Osteoblast (primary cell): Measurements from ENCODE around the gene SLC7A8. TPM values are rescaled to one million over a fixed set of nuclear protein-coding genes. Genes with fewer than 3 reads are reported as not detected.

Experiments
- DNase-seq: peaks from one replicate; pipeline ENCODE4 v3.0.0; 2011; ENCODE audit warnings: low spot score, mixed read lengths; ENCODE audit not compliant: insufficient read length; ENCODE audit errors: missing footprints
- H2AFZ ChIP-seq: 2 replicates; pipeline ENCODE4 v1.6.0; 2011; ENCODE audit warnings: mild to moderate bottlenecking, low read length
- H3K27ac ChIP-seq: 2 replicates; pipeline ENCODE4 v1.5.1; 2011; ENCODE audit warnings: mild to moderate bottlenecking, low read depth, low read length, moderate library complexity
- H3K27me3 ChIP-seq: 2 replicates; pipeline ENCODE4 v1.6.0; 2012; ENCODE audit warnings: mild to moderate bottlenecking, control low read depth, inconsistent platforms, low read length, moderate library complexity; ENCODE audit not compliant: insufficient read depth
- H3K36me3 ChIP-seq: 2 replicates; pipeline ENCODE4 v1.5.1; 2011; ENCODE audit warnings: mild to moderate bottlenecking, low read length, control low read depth, moderate library complexity; ENCODE audit not compliant: insufficient read depth
- H3K4me1 ChIP-seq: 2 replicates; pipeline ENCODE4 v1.5.1; 2011; ENCODE audit warnings: mild to moderate bottlenecking, low read length, control low read depth, moderate library complexity; ENCODE audit not compliant: insufficient read depth
- H3K4me2 ChIP-seq: 2 replicates; pipeline ENCODE4 v1.6.0; 2011; ENCODE audit warnings: mild to moderate bottlenecking, low read length; ENCODE audit not compliant: insufficient read depth
- H3K4me3 ChIP-seq: fragments of 200-600 bp; sonication (generic); 3 replicates; pipeline ENCODE4 v1.5.1; 2012; ENCODE audit warnings: mild to moderate bottlenecking, low read length, inconsistent platforms; ENCODE audit not compliant: insufficient read depth
- H3K79me2 ChIP-seq: 2 replicates; pipeline ENCODE4 v1.6.0; 2012; ENCODE audit warnings: mild to moderate bottlenecking, low read length, control low read depth, inconsistent platforms; ENCODE audit not compliant: insufficient read depth
- H3K9me3 ChIP-seq: 2 replicates; pipeline ENCODE4 v1.5.1; 2011; ENCODE audit warnings: low read depth, low read length, control low read depth
- H4K20me1 ChIP-seq: 2 replicates; pipeline ENCODE4 v1.6.0; 2012; ENCODE audit warnings: mild to moderate bottlenecking, low read length, control low read depth; ENCODE audit not compliant: insufficient read depth
- CTCF ChIP-seq: IDR thresholded peaks from 2 replicates; pipeline ENCODE4 v1.5.1; 2011; ENCODE audit warnings: mild to moderate bottlenecking, low read depth, low read length, moderate library complexity; ENCODE audit errors: extremely low read depth
- total RNA-seq: library from RNA; depleted of rRNA; stranded (reverse); fragments of >200 nt; gene quantifications from 2 replicates; pipeline ENCODE4 v1.2.3, GENCODE V29; 2012

SLC7A8 gene
- total RNA-seq, 1 donor, result 4.3 TPM

GRCh38 chr14:23173796-23174195, 9.7 kb downstream of the SLC7A8 start:
- Histone ChIP-seq H3K4me2 (no peak overlapping the region), H2AFZ (no peak overlapping the region), H3K36me3 (no peaks in the 10 kb centered on the region), H3K4me3 (no peak overlapping the region), H4K20me1 (no peaks in the 10 kb centered on the region), H3K27me3 (no peaks in the 10 kb centered on the region), H3K27ac (no peak overlapping the region), H3K79me2 (no peaks in the 10 kb centered on the region), H3K4me1 (peaks cover 29% of the 10 kb centered on the region), H3K9me3 (no peaks in the 10 kb centered on the region)
- DNase-seq, result no peak
- TF ChIP-seq CTCF, result no peak

- no peak for TF ChIP-seq CTCF
- Histone ChIP-seq H3K27ac (no peak overlapping the region), H3K9me3 (no peaks in the 10 kb centered on the region), H3K79me2 (no peaks in the 10 kb centered on the region), H3K27me3 (no peaks in the 10 kb centered on the region), H4K20me1 (no peaks in the 10 kb centered on the region), H3K4me3 (no peak overlapping the region), H2AFZ (no peak overlapping the region), H3K4me2 (no peak overlapping the region), H3K4me1 (peaks cover 31% of the 10 kb centered on the region), H3K36me3 (no peaks in the 10 kb centered on the region)
- no peak for DNase-seq
Observed at GRCh38 chr14:23173031-23173430, 10.4 kb downstream of the SLC7A8 start.

GRCh38 chr14:23172574-23172973, 10.9 kb downstream of the SLC7A8 start:
- Histone ChIP-seq H3K27me3 (no peaks in the 10 kb centered on the region), H3K79me2 (no peaks in the 10 kb centered on the region)

GRCh38 chr14:23172096-23172495, 11.4 kb downstream of the SLC7A8 start:
- no peak overlapping the region for H2AFZ ChIP-seq
- no peaks in the 10 kb centered on the region for H3K36me3 ChIP-seq
- H3K79me2 ChIP-seq, result no peaks in the 10 kb centered on the region
- H3K27ac ChIP-seq, result peak overlapping the region; percentile 77
- no peaks in the 10 kb centered on the region for H3K9me3 ChIP-seq
- DNase-seq, result no peak
- no peaks in the 10 kb centered on the region for H3K27me3 ChIP-seq
- H4K20me1 ChIP-seq, result no peaks in the 10 kb centered on the region
- no peak overlapping the region for H3K4me2 ChIP-seq
- TF ChIP-seq CTCF, result no peak
- H3K4me3 ChIP-seq, result no peak overlapping the region
- H3K4me1 ChIP-seq, result peaks cover 39% of the 10 kb centered on the region

More at GRCh38 chr14:23172574-23172973, 10.9 kb downstream of the SLC7A8 start:
- no peaks in the 10 kb centered on the region for H3K36me3 ChIP-seq
- peaks cover 34% of the 10 kb centered on the region for H3K4me1 ChIP-seq
- no peak for DNase-seq
- no peak for TF ChIP-seq CTCF
- H3K4me2 ChIP-seq, result no peak overlapping the region
- H4K20me1 ChIP-seq, result no peaks in the 10 kb centered on the region
- no peaks in the 10 kb centered on the region for H3K9me3 ChIP-seq
- no peak overlapping the region for H2AFZ ChIP-seq
- H3K27ac ChIP-seq, result no peak overlapping the region
- no peak overlapping the region for H3K4me3 ChIP-seq
